H9 (cell line): Measurements from ENCODE around the gene MED13L. TPM values are rescaled to one million over a fixed set of nuclear protein-coding genes. Genes with fewer than 3 reads are reported as not detected.

Experiments
- DNase-seq: peaks from one replicate; pipeline ENCODE4 v3.0.0-alpha.2; 2017
- H2AFZ ChIP-seq: one replicate; pipeline ENCODE4 v1.6.1; 2013; ENCODE audit warnings: mild to moderate bottlenecking, low read length, control low read depth, moderate library complexity
- H2AK5ac ChIP-seq: 2 replicates; pipeline ENCODE4 v1.6.1; 2013; ENCODE audit warnings: low read length, control low read depth, mixed read lengths; ENCODE audit not compliant: insufficient read length
- H2BK120ac ChIP-seq: one replicate; pipeline ENCODE4 v1.6.1; 2013; ENCODE audit warnings: low read depth, mild to moderate bottlenecking, low read length, control low read depth, inconsistent platforms; ENCODE audit not compliant: poor library complexity, severe bottlenecking
- H2BK12ac ChIP-seq: 2 replicates; pipeline ENCODE4 v1.6.1; 2013; ENCODE audit warnings: low read length, control low read depth, mixed read lengths, low read depth; ENCODE audit not compliant: insufficient read length
- H2BK15ac ChIP-seq: 2 replicates; pipeline ENCODE4 v1.6.1; 2013; ENCODE audit warnings: low read depth, low read length, control low read depth
- H2BK20ac ChIP-seq: one replicate; pipeline ENCODE4 v1.6.1; 2013; ENCODE audit warnings: low read depth, mild to moderate bottlenecking, low read length, control low read depth, inconsistent platforms; ENCODE audit not compliant: poor library complexity, severe bottlenecking
- H2BK5ac ChIP-seq: 2 replicates; pipeline ENCODE4 v1.6.1; 2013; ENCODE audit warnings: low read length, control low read depth, mixed read lengths; ENCODE audit not compliant: insufficient read length
- H3K14ac ChIP-seq: 2 replicates; pipeline ENCODE4 v1.6.1; 2013; ENCODE audit warnings: low read length, control low read depth; ENCODE audit not compliant: insufficient read depth
- H3K18ac ChIP-seq: 2 replicates; pipeline ENCODE4 v1.6.1; 2013; ENCODE audit warnings: low read depth, mild to moderate bottlenecking, mixed read lengths, low read length, control low read depth; ENCODE audit not compliant: insufficient read length
- H3K23ac ChIP-seq: 2 replicates; pipeline ENCODE4 v1.6.1; 2013; ENCODE audit warnings: low read length, control low read depth, mixed read lengths, low read depth; ENCODE audit not compliant: insufficient read length
- H3K23me2 ChIP-seq: 2 replicates; pipeline ENCODE4 v1.6.1; 2013; ENCODE audit warnings: low read depth, mild to moderate bottlenecking, mixed read lengths, low read length, control low read depth; ENCODE audit not compliant: insufficient read length, poor library complexity, severe bottlenecking
- H3K27ac ChIP-seq: 2 replicates; pipeline ENCODE4 v1.5.1; 2013; ENCODE audit warnings: low read length, control low read depth, mixed read lengths, low read depth; ENCODE audit not compliant: insufficient read length
- H3K27me3 ChIP-seq: 2 replicates; pipeline ENCODE4 v1.6.1; 2013; ENCODE audit warnings: low read length, control low read depth, inconsistent platforms; ENCODE audit not compliant: insufficient read depth
- H3K4ac ChIP-seq: 2 replicates; pipeline ENCODE4 v1.6.1; 2013; ENCODE audit warnings: low read depth, mild to moderate bottlenecking, control low read depth, inconsistent platforms, low read length, moderate library complexity
- H3K4me1 ChIP-seq: 2 replicates; pipeline ENCODE4 v1.6.1; 2013; ENCODE audit warnings: low read length, control low read depth, inconsistent platforms; ENCODE audit not compliant: insufficient read depth
- H3K4me2 ChIP-seq: 2 replicates; pipeline ENCODE4 v1.6.1; 2013; ENCODE audit warnings: low read length, control low read depth, mixed read lengths; ENCODE audit not compliant: insufficient read length, insufficient read depth
- H3K56ac ChIP-seq: 2 replicates; pipeline ENCODE4 v1.6.1; 2013; ENCODE audit warnings: low read depth, mild to moderate bottlenecking, mixed read lengths, low read length, control low read depth; ENCODE audit not compliant: insufficient read length
- H3K79me1 ChIP-seq: 2 replicates; pipeline ENCODE4 v1.6.1; 2013; ENCODE audit warnings: low read depth, mild to moderate bottlenecking, moderate library complexity, low read length, control low read depth, inconsistent platforms; ENCODE audit not compliant: insufficient read depth, poor library complexity, severe bottlenecking
- H3K79me2 ChIP-seq: 2 replicates; pipeline ENCODE4 v1.6.1; 2013; ENCODE audit warnings: low read length, control low read depth, inconsistent platforms; ENCODE audit not compliant: insufficient read depth
- H3K9ac ChIP-seq: 2 replicates; pipeline ENCODE4 v1.6.1; 2013; ENCODE audit warnings: low read length, control low read depth, mixed read lengths; ENCODE audit not compliant: insufficient read length; ENCODE audit errors: extremely low read depth
- H3K9me3 ChIP-seq: one replicate; pipeline ENCODE4 v1.6.1; 2013; ENCODE audit warnings: low read depth, low read length, inconsistent platforms; ENCODE audit not compliant: control insufficient read depth
- H3T11ph ChIP-seq: one replicate; pipeline ENCODE4 v1.6.1; 2013; ENCODE audit warnings: mild to moderate bottlenecking, low read length, control low read depth, inconsistent platforms
- H4K20me1 ChIP-seq: one replicate; pipeline ENCODE4 v1.6.1; 2013; ENCODE audit not compliant: control insufficient read depth, insufficient read length, insufficient read depth
- H4K5ac ChIP-seq: 2 replicates; pipeline ENCODE4 v1.6.1; 2013; ENCODE audit warnings: low read depth, mild to moderate bottlenecking, mixed read lengths, low read length, control low read depth; ENCODE audit not compliant: insufficient read length
- H4K8ac ChIP-seq: replicated peaks from 2 replicates; pipeline ENCODE4 v1.6.1; 2013; ENCODE audit warnings: low read length, control low read depth, mixed read lengths, low read depth; ENCODE audit not compliant: insufficient read length
- H4K91ac ChIP-seq: 2 replicates; pipeline ENCODE4 v1.6.1; 2013; ENCODE audit warnings: low read depth, mild to moderate bottlenecking, moderate library complexity, mixed read lengths, low read length, control low read depth; ENCODE audit not compliant: insufficient read length
- H3K27ac Mint-ChIP-seq, 3 experiments: 2 replicates in 2 of 3; 3 replicates in 1 of 3; pipeline ENCODE4 v1.8.0; 2020 to 2021; ENCODE audit warnings: mixed read lengths in 3 of 3, mild to moderate bottlenecking in 1 of 3, moderate library complexity in 1 of 3
- H3K27me3 Mint-ChIP-seq: 2 replicates; pipeline ENCODE4 v1.8.0; 2021; ENCODE audit warnings: low read depth, mild to moderate bottlenecking, moderate library complexity, mixed read lengths
- H3K36me3 Mint-ChIP-seq, 3 experiments: 2 replicates in 2 of 3; 3 replicates in 1 of 3; pipeline ENCODE4 v1.8.0; 2020 to 2021; ENCODE audit warnings: low read depth in 3 of 3, mixed read lengths in 3 of 3; ENCODE audit not compliant: insufficient read depth in 1 of 3
- H3K4me1 Mint-ChIP-seq, 2 experiments: 2 replicates each; pipeline ENCODE4 v1.8.0; 2020; ENCODE audit warnings: mixed read lengths in 2 of 2
- H3K4me3 Mint-ChIP-seq, 2 experiments: 2 replicates in 1 of 2; 3 replicates in 1 of 2; pipeline ENCODE4 v1.8.0; 2020 to 2021; ENCODE audit warnings: mild to moderate bottlenecking in 2 of 2, mixed read lengths in 2 of 2, moderate library complexity in 1 of 2
- H3K9me3 Mint-ChIP-seq, 2 experiments: 2 replicates in 1 of 2; 3 replicates in 1 of 2; pipeline ENCODE4 v1.8.0; 2020; ENCODE audit warnings: mild to moderate bottlenecking in 2 of 2, mixed read lengths in 2 of 2, moderate library complexity in 1 of 2
- WGBS: extraction: QIAGEN DNeasy Blood & Tissue Kit; methylation state at CpG from one replicate; pipeline ENCODE4 v1.1.7; 2013; ENCODE audit warnings: missing lambda C conversion rate, low lambda C conversion rate, mixed read lengths; ENCODE audit not compliant: insufficient read length; ENCODE audit errors: extremely low coverage; 5-methylcytosine and 5-hydroxymethylcytosine counted together
- total RNA-seq: library from RNA; stranded (reverse); gene quantifications from 2 replicates; pipeline ENCODE4 v1.2.1, GENCODE V29; 2021
- TF ChIP-seq, protein P1 (sequence below): fragments of 200-600 bp; sonication (generic); conservative IDR thresholded peaks from 3 replicates; pipeline ENCODE4 v1.8.0; 2021; ENCODE audit warnings: antibody characterized with exemption, mild to moderate bottlenecking

MED13L gene
- total RNA-seq, 1 experiment from 2014 or later: 52.4 TPM

DNA sequence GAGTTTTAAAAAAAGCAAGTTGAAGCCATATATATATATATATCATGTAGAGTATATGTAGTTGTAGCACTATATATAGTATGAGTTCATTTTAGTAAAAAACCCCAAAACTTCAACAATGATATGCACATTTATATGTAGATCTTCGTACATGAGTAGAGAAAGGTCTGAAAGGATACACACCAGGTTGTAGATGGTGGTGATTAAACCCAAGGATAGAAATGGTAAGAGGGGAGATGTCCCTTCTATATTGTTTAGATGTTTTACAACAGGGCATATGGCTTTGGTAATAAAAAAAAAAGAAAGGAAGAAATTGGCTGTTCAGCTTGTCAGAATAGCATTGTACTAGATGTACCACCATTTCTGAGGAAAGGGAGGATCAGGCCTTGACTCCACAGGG, 31.9 kb upstream of the MED13L start:
- H3K4me1 ChIP-seq: no peaks in the 10 kb centered on the region
- H2BK20ac ChIP-seq: no peak overlapping the region
- no peak overlapping the region for H4K91ac ChIP-seq
- H3K27me3 ChIP-seq: no peaks in the 10 kb centered on the region
- no peak overlapping the region for H3K56ac ChIP-seq
- Mint-ChIP-seq H3K36me3 (peaks cover 0 to 5% (median 3%) of the 10 kb centered on the region in 3 experiments; a peak in 4 of 7 replicates), H3K27me3 (no peaks in the 10 kb centered on the region; the same call in 1 of the 2 replicates), H3K27ac (no peak overlapping the region), H3K4me3 (no peak overlapping the region), H3K4me1 (peaks cover 4 to 8% of the 10 kb centered on the region in 2 experiments), H3K9me3 (peaks cover 4 to 9% of the 10 kb centered on the region in 2 experiments; a peak in 2 of 5 replicates)
- no peak overlapping the region for H3K23ac ChIP-seq
- WGBS: no CpG with 5 or more reads among the region's 1 CpG
- H4K5ac ChIP-seq: no peak overlapping the region
- TF ChIP-seq, protein P1, sequence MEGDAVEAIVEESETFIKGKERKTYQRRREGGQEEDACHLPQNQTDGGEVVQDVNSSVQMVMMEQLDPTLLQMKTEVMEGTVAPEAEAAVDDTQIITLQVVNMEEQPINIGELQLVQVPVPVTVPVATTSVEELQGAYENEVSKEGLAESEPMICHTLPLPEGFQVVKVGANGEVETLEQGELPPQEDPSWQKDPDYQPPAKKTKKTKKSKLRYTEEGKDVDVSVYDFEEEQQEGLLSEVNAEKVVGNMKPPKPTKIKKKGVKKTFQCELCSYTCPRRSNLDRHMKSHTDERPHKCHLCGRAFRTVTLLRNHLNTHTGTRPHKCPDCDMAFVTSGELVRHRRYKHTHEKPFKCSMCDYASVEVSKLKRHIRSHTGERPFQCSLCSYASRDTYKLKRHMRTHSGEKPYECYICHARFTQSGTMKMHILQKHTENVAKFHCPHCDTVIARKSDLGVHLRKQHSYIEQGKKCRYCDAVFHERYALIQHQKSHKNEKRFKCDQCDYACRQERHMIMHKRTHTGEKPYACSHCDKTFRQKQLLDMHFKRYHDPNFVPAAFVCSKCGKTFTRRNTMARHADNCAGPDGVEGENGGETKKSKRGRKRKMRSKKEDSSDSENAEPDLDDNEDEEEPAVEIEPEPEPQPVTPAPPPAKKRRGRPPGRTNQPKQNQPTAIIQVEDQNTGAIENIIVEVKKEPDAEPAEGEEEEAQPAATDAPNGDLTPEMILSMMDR: no peak
- no peak overlapping the region for H2BK15ac ChIP-seq
- no peak overlapping the region for H2AK5ac ChIP-seq
- no peak overlapping the region for H3K4ac ChIP-seq
- H3K79me1 ChIP-seq: no peaks in the 10 kb centered on the region
- H3K4me2 ChIP-seq: no peak overlapping the region
- no peaks in the 10 kb centered on the region for H4K20me1 ChIP-seq
- no peak overlapping the region for H3K18ac ChIP-seq
- H2BK5ac ChIP-seq: no peak overlapping the region
- no peak overlapping the region for H4K8ac ChIP-seq
- H3K9ac ChIP-seq: no peak overlapping the region
- H3K9me3 ChIP-seq: no peaks in the 10 kb centered on the region
- H3K23me2 ChIP-seq: no peaks in the 10 kb centered on the region
- H2BK12ac ChIP-seq: no peak overlapping the region
- H3K79me2 ChIP-seq: no peaks in the 10 kb centered on the region
- no peak overlapping the region for H2AFZ ChIP-seq
- H3K27ac ChIP-seq: no peak overlapping the region
- no peak for DNase-seq
- H2BK120ac ChIP-seq: no peak overlapping the region
- H3T11ph ChIP-seq: no peak overlapping the region
- no peak overlapping the region for H3K14ac ChIP-seq
